IPS-18a (cell line): ENCODE results near the gene GAP43.

ENCODE experiments used
- H3K27ac ChIP-seq: one replicate; pipeline ENCODE4 v1.5.1; 2013; ENCODE audit warnings: low read length
- H3K27me3 ChIP-seq: one replicate; pipeline ENCODE4 v1.6.1; 2013; ENCODE audit warnings: mild to moderate bottlenecking, low read length; ENCODE audit not compliant: control insufficient read depth, insufficient read depth
- H3K36me3 ChIP-seq: one replicate; pipeline ENCODE4 v1.6.1; 2013; ENCODE audit warnings: low read depth, low read length; ENCODE audit not compliant: control insufficient read depth
- H3K4me1 ChIP-seq: one replicate; pipeline ENCODE4 v1.6.1; 2013; ENCODE audit warnings: low read depth, low read length; ENCODE audit not compliant: control insufficient read depth
- H3K4me3 ChIP-seq: one replicate; pipeline ENCODE4 v1.5.1; 2013; ENCODE audit warnings: low read length
- H3K9ac ChIP-seq: one replicate; pipeline ENCODE4 v1.6.1; 2013; ENCODE audit warnings: mild to moderate bottlenecking, low read length, moderate library complexity
- H3K9me3 ChIP-seq: one replicate; pipeline ENCODE4 v1.6.1; 2013; ENCODE audit warnings: low read depth, low read length; ENCODE audit not compliant: control insufficient read depth

Gene GAP43

GRCh38 chr3:115666920-115667737 is 43.8 kb downstream of the GAP43 start:
- Histone ChIP-seq H3K4me1 (peaks cover 7% of the 10 kb centered on the region), H3K36me3 (no peaks in the 10 kb centered on the region), H3K27ac (no peak overlapping the region), H3K4me3 (no peak overlapping the region), H3K9ac (no peak overlapping the region), H3K9me3 (no peaks in the 10 kb centered on the region), H3K27me3 (no peaks in the 10 kb centered on the region)

GRCh38 chr3:115667738-115668065 is 44.4 kb downstream of the GAP43 start:
- Histone ChIP-seq H3K9ac (no peak overlapping the region), H3K4me1 (peaks cover 7% of the 10 kb centered on the region), H3K27me3 (no peaks in the 10 kb centered on the region), H3K4me3 (no peak overlapping the region), H3K9me3 (no peaks in the 10 kb centered on the region), H3K27ac (no peak overlapping the region), H3K36me3 (no peaks in the 10 kb centered on the region)

- Histone ChIP-seq H3K27me3 (no peaks in the 10 kb centered on the region), H3K9me3 (no peaks in the 10 kb centered on the region), H3K36me3 (no peaks in the 10 kb centered on the region), H3K4me1 (peaks cover 7% of the 10 kb centered on the region), H3K4me3 (no peak overlapping the region), H3K9ac (no peak overlapping the region), H3K27ac (no peak overlapping the region)
Observed at GRCh38 chr3:115670911-115671310, 47.6 kb downstream of the GAP43 start.

GRCh38 chr3:115671761-115672455 is 48.6 kb downstream of the GAP43 start:
- peaks cover 6% of the 10 kb centered on the region for H3K4me1 ChIP-seq
- no peaks in the 10 kb centered on the region for H3K9me3 ChIP-seq
- no peak overlapping the region for H3K4me3 ChIP-seq
- H3K27ac ChIP-seq = no peak overlapping the region
- no peaks in the 10 kb centered on the region for H3K27me3 ChIP-seq
- H3K36me3 ChIP-seq = no peaks in the 10 kb centered on the region
- no peak overlapping the region for H3K9ac ChIP-seq

- Histone ChIP-seq H3K36me3 (no peaks in the 10 kb centered on the region), H3K27ac (no peak overlapping the region), H3K9ac (no peak overlapping the region), H3K27me3 (no peaks in the 10 kb centered on the region), H3K9me3 (no peaks in the 10 kb centered on the region), H3K4me1 (no peaks in the 10 kb centered on the region), H3K4me3 (no peak overlapping the region)
Observed at GRCh38 chr3:115673881-115674280, 50.6 kb downstream of the GAP43 start.

GRCh38 chr3:115676336-115676735 is 53.0 kb downstream of the GAP43 start:
- H3K27ac ChIP-seq = no peak overlapping the region

GRCh38 chr3:115680803-115681345 is 57.6 kb downstream of the GAP43 start:
- no peak overlapping the region for H3K9ac ChIP-seq
- H3K4me1 ChIP-seq = no peaks in the 10 kb centered on the region
- no peak overlapping the region for H3K27ac ChIP-seq
- H3K27me3 ChIP-seq = no peaks in the 10 kb centered on the region
- no peak overlapping the region for H3K4me3 ChIP-seq
- no peaks in the 10 kb centered on the region for H3K36me3 ChIP-seq
- no peaks in the 10 kb centered on the region for H3K9me3 ChIP-seq

More at GRCh38 chr3:115676336-115676735, 53.0 kb downstream of the GAP43 start:
- H3K9ac ChIP-seq = no peak overlapping the region
- no peaks in the 10 kb centered on the region for H3K27me3 ChIP-seq
- H3K9me3 ChIP-seq = no peaks in the 10 kb centered on the region
- H3K4me1 ChIP-seq = no peaks in the 10 kb centered on the region
- H3K36me3 ChIP-seq = no peaks in the 10 kb centered on the region
- no peak overlapping the region for H3K4me3 ChIP-seq

GRCh38 chr3:115681736-115682135 is 58.4 kb downstream of the GAP43 start:
- H3K4me1 ChIP-seq = no peaks in the 10 kb centered on the region
- no peaks in the 10 kb centered on the region for H3K36me3 ChIP-seq
- no peak overlapping the region for H3K9ac ChIP-seq
- no peak overlapping the region for H3K27ac ChIP-seq
- no peak overlapping the region for H3K4me3 ChIP-seq
- no peaks in the 10 kb centered on the region for H3K9me3 ChIP-seq
- no peaks in the 10 kb centered on the region for H3K27me3 ChIP-seq

- no peak overlapping the region for H3K9ac ChIP-seq
- H3K27me3 ChIP-seq = no peaks in the 10 kb centered on the region
- no peaks in the 10 kb centered on the region for H3K36me3 ChIP-seq
- H3K4me3 ChIP-seq = no peak overlapping the region
- no peak overlapping the region for H3K27ac ChIP-seq
- no peaks in the 10 kb centered on the region for H3K4me1 ChIP-seq
- H3K9me3 ChIP-seq = no peaks in the 10 kb centered on the region
Observed at GRCh38 chr3:115683305-115683704, 60.0 kb downstream of the GAP43 start.

- H3K9me3 ChIP-seq = no peaks in the 10 kb centered on the region
- no peaks in the 10 kb centered on the region for H3K4me1 ChIP-seq
- no peak overlapping the region for H3K9ac ChIP-seq
- no peak overlapping the region for H3K4me3 ChIP-seq
- no peak overlapping the region for H3K27ac ChIP-seq
- H3K36me3 ChIP-seq = no peaks in the 10 kb centered on the region
- no peaks in the 10 kb centered on the region for H3K27me3 ChIP-seq
Observed at GRCh38 chr3:115683773-115684172, 60.5 kb downstream of the GAP43 start.

GRCh38 chr3:115685097-115685496 is 61.8 kb downstream of the GAP43 start:
- Histone ChIP-seq H3K9me3 (no peaks in the 10 kb centered on the region), H3K4me1 (no peaks in the 10 kb centered on the region), H3K27me3 (no peaks in the 10 kb centered on the region), H3K36me3 (no peaks in the 10 kb centered on the region), H3K9ac (no peak overlapping the region), H3K27ac (no peak overlapping the region), H3K4me3 (no peak overlapping the region)
